Chondrocyte (in vitro differentiated cells): ENCODE data around the gene CASK. TPM values are rescaled to one million over a fixed set of nuclear protein-coding genes. Genes with fewer than 3 reads are reported as not detected.
A peak's percentile ranks its signal among the peaks of the same experiment; 100 is the strongest.

ENCODE experiments used
- DNase-seq: peaks from one replicate; pipeline ENCODE4 v3.0.0; 2021; ENCODE audit warnings: mixed read lengths, low spot score
- H3K27ac Mint-ChIP-seq: one replicate; pipeline ENCODE4 v1.8.0; 2021; ENCODE audit warnings: mild to moderate bottlenecking, moderate library complexity, mixed read lengths; ENCODE audit not compliant: unreplicated experiment
- H3K27me3 Mint-ChIP-seq: 2 replicates; pipeline ENCODE4 v1.8.0; 2021; ENCODE audit warnings: low read depth, mixed read lengths
- H3K36me3 Mint-ChIP-seq: 2 replicates; pipeline ENCODE4 v1.8.0; 2021; ENCODE audit warnings: low read depth, mixed read lengths
- H3K4me1 Mint-ChIP-seq: 2 replicates; pipeline ENCODE4 v1.8.0; 2021; ENCODE audit warnings: low read depth, mild to moderate bottlenecking, mixed read lengths
- H3K4me3 Mint-ChIP-seq: one replicate; pipeline ENCODE4 v1.8.0; 2021; ENCODE audit warnings: mild to moderate bottlenecking, moderate library complexity, mixed read lengths; ENCODE audit not compliant: unreplicated experiment
- H3K9me3 Mint-ChIP-seq: 2 replicates; pipeline ENCODE4 v1.8.0; 2021; ENCODE audit warnings: low read depth, mixed read lengths
- total RNA-seq: library from RNA; stranded (reverse); gene quantifications from 3 replicates; pipeline ENCODE4 v1.2.1, GENCODE V29; 2021
- TF ChIP-seq, protein P1 (sequence below): fragments of 200-600 bp; sonication (generic); IDR thresholded peaks from 2 replicates; pipeline ENCODE4 v1.5.0; 2021; ENCODE audit warnings: antibody characterized with exemption, mild to moderate bottlenecking, moderate library complexity

Gene CASK
- total RNA-seq, 1 donor from 2014 or later = 44.9 TPM

DNA sequence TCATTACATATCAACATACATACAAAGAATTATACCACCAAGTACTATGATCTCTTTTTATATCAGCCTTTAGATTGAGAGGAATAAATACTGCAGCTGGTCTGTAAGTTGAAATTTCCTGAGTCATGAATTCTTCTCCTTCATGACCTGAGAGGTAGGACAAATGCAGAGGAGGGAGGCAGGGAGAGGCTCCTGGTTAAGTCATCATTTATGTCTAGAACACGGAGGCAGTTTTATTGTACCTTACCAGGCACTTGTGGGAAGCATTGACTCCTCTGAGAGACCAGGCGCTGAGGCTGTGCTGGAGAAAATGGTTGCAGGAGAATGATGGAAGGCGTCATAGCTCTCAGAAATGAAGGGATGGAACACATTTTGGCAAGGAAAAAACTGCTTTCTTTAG lies 12.5 kb upstream of the CASK start:
- H3K36me3 Mint-ChIP-seq = no peaks in the 10 kb centered on the region
- H3K4me1 Mint-ChIP-seq = no peaks in the 10 kb centered on the region
- no peak overlapping the region for H3K27ac Mint-ChIP-seq
- H3K27me3 Mint-ChIP-seq = no peaks in the 10 kb centered on the region
- DNase-seq = no peak
- no peak overlapping the region for H3K4me3 Mint-ChIP-seq
- TF ChIP-seq, protein P1, sequence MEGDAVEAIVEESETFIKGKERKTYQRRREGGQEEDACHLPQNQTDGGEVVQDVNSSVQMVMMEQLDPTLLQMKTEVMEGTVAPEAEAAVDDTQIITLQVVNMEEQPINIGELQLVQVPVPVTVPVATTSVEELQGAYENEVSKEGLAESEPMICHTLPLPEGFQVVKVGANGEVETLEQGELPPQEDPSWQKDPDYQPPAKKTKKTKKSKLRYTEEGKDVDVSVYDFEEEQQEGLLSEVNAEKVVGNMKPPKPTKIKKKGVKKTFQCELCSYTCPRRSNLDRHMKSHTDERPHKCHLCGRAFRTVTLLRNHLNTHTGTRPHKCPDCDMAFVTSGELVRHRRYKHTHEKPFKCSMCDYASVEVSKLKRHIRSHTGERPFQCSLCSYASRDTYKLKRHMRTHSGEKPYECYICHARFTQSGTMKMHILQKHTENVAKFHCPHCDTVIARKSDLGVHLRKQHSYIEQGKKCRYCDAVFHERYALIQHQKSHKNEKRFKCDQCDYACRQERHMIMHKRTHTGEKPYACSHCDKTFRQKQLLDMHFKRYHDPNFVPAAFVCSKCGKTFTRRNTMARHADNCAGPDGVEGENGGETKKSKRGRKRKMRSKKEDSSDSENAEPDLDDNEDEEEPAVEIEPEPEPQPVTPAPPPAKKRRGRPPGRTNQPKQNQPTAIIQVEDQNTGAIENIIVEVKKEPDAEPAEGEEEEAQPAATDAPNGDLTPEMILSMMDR = no peak
- peaks cover 7% of the 10 kb centered on the region for H3K9me3 Mint-ChIP-seq

DNA sequence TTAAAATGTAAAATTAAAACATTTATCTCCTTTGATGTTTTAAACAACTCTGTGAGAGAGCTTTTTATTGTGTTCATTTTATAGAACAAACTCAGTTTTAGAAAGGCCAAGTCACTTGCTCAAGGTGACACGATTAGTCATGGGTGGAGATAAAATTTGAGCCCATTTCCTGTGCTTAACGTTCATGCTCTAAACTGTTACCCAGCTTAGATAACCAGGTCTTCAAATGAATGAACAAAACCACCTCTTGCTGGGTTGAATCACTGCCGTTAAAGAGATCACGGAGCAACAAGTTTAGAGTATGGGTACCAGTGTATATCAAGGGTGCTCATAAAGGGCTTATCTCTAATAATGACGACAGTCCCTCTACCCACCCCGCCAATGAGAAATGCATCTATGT lies 10.2 kb upstream of the CASK start:
- no peak for DNase-seq
- H3K4me1 Mint-ChIP-seq = no peaks in the 10 kb centered on the region
- H3K9me3 Mint-ChIP-seq = peaks cover 18% of the 10 kb centered on the region
- H3K27me3 Mint-ChIP-seq = peaks cover 3% of the 10 kb centered on the region
- no peak overlapping the region for H3K27ac Mint-ChIP-seq
- TF ChIP-seq, protein P1 = no peak
- no peak overlapping the region for H3K4me3 Mint-ChIP-seq
- H3K36me3 Mint-ChIP-seq = no peaks in the 10 kb centered on the region

DNA sequence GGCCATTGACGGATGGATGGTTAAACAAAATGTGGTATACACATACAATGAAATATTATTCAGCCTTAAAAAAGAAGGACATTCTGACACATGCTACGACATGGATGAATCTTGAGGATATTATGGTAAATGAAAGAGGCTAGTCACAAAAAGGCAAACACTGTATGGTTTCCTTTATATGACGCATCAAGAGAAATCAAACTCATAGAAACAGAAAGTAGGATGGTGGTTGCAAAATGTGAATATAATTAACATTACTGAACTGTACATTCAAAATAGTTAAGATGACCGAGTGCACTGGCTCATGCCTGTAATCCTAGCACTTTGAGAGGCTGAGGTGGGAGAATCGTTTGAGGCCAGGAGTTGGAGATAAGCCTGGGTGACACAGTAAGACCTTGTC lies 9.5 kb upstream of the CASK start:
- TF ChIP-seq, protein P1 = no peak
- Mint-ChIP-seq H3K27ac (no peak overlapping the region), H3K9me3 (peaks cover 18% of the 10 kb centered on the region), H3K4me3 (no peak overlapping the region), H3K36me3 (no peaks in the 10 kb centered on the region), H3K4me1 (no peaks in the 10 kb centered on the region), H3K27me3 (peaks cover 3% of the 10 kb centered on the region)
- DNase-seq = no peak

DNA sequence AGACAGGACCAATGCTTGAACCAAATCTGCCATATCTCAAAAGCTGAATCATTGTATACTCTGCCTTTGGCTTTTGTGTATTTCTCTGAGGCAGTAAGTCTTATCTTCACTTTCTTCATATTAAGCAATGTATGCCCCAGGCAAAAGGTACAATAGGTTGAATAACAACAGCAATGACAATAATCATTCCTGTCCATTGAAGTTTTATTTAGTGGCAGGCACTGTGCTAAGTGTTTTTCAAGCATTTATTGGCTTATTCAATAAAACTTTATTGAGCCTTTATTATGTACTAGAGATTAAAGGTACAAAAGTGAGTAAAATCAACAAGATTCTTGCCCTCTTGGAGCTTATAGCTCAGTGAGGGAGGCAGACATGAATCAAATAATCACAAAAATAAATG lies 8.2 kb upstream of the CASK start:
- H3K36me3 Mint-ChIP-seq = no peaks in the 10 kb centered on the region
- no peak overlapping the region for H3K27ac Mint-ChIP-seq
- TF ChIP-seq, protein P1 = no peak
- DNase-seq = no peak
- peaks cover 3% of the 10 kb centered on the region for H3K27me3 Mint-ChIP-seq
- H3K4me3 Mint-ChIP-seq = no peak overlapping the region
- H3K4me1 Mint-ChIP-seq = no peaks in the 10 kb centered on the region
- H3K9me3 Mint-ChIP-seq = peaks cover 18% of the 10 kb centered on the region

DNA sequence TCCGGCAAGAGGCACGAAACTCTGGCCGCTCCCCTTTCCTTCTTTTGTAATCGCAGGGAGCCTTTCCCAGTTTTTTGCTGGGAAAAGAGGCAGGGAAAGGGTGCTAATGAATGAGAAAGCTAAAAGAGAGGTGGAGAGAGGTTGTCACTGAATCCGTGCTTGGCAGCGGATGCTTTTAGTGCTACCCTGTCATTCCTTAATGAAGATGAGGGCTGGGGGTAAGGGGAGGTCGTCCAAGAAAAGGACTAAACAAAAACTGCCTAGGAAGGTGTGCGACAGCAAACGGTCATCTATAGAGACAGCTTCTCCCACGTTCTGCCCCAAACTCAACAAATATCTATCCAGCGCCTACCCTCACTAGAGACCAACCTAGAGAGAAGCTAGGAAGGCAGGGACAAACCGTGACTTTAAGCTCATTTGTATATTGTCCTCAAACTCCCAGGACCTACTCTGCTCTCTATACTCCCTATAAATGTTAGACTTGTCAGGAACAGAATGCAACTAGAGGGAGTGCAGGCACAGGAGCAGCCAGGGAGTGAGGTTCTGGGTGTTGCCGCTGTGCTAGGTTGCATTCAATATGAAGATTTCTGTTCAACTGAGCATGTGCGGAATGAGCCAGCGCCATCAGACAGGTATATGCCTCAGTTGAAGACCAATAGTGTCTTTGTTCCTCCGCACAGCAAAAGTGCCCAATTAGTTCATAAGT lies 777 bp upstream of the CASK start:
- H3K27me3 Mint-ChIP-seq = no peaks in the 10 kb centered on the region
- H3K4me1 Mint-ChIP-seq = peaks cover 9% of the 10 kb centered on the region
- peaks cover 1% of the 10 kb centered on the region for H3K9me3 Mint-ChIP-seq
- no peaks in the 10 kb centered on the region for H3K36me3 Mint-ChIP-seq
- H3K4me3 Mint-ChIP-seq = peak overlapping the region; percentile 80
- H3K27ac Mint-ChIP-seq = peak overlapping the region; percentile 90
- DNase-seq = no peak
- TF ChIP-seq, protein P1 = no peak
